ENCODE results near the gene COX8A.
A peak's percentile ranks its signal among the peaks of the same experiment; 100 is the strongest.
"Not testable (repeated sequence)": the region's sequence is repeated elsewhere in the genome, so short reads cannot be mapped to it uniquely, and the experiment has no call there.

COX8A gene

DNA sequence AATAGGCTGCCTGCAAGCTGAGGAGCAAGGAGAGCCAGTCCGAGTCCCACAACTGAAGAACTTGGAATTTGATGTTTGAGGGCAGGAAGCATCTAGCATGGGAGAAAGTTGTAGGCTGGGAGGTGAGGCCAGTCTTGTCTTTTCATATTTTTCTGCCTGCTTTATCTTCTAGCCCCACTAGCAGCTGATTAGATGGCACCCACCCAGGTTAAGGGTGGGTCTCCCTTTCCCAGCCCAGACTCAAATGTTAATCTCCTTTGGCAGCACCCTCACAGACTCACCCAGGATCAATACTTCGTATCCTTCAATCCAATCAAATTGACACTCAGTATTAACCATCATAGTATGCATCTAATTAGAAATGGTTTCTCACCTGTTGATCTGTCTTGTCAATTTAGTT, 5.0 kb upstream of the COX8A start:
- DNase-seq (ENCODE audit: low spot score) = no peak

- no peak for DNase-seq (ENCODE audit: low spot score)
Observed at GRCh38 chr11:63970902-63971301, 3.5 kb upstream of the COX8A start.

DNA sequence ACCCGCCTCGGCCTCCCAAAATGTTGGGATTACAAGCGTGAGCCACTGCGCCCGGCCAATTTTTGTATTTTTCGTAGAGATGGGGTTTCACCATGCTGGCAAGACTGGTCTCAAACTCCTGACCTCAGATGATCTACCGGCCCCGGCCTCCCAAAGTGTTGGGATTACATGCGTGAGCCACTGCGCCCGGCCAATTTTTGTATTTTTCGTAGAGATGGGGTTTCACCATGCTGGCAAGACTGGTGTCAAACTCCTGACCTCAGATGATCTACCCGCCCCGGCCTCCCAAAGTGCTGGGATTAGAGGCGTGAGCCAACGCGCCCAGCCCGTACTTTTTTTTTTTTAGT, 535 bp upstream of the COX8A start:
- DNase-seq (ENCODE audit: low spot score) = not testable (repeated sequence)

DNA sequence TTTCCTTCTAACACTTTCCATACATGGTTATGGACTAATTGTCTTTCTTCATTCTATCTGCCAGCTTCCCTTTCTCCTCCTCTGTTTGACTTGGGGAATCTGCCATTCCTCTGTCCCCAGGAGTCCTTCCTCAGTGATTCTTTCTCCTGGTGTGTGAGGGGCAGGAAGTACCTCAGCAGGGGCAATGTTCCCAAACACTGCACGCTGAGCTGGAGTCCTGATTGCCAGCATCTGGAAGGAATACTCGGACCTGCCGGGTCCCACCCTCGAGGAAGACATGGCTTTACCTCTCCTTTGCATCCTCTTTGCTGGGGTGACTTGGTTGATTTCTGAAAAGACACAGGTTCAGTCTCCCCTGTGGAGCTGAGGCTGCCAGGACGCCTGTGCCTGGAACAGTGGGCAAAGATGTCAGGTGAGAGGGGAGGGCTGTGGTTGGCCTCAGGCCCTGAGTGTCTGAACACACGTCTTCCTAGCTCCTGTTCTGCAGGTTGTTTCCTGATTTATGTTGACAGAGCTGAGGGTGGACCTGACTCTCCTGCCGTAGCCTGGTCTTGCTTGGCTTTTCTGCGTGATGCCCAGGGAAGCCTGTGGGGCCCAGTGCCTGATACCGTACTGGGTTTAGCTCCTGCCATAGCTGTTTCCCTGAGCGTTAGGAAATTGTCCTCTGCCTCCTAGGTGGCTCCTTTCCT, 4.3 kb downstream of the COX8A start:
- DNase-seq (ENCODE audit: low spot score) = no peak

DNA sequence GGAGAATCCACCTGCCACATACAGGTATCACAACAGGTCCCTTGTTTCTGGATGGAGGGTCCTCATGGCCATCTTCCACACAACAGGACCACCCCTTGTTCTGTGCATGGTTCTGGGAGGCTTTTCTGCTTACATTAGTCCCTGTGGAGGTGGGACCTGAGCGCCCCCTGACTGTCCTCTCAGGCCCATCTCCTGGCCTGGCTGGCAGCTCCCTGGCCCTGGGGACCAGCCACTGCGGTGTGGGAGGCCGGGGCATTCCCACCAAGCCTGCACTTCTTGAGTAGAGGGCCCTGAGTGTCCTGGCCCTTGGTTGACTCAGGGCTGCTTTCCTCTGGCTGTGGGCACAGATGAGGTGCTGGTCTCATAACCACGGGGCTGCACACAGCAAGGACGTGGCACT, 5.0 kb downstream of the COX8A start:
- no peak for DNase-seq (ENCODE audit: low spot score)

DNA sequence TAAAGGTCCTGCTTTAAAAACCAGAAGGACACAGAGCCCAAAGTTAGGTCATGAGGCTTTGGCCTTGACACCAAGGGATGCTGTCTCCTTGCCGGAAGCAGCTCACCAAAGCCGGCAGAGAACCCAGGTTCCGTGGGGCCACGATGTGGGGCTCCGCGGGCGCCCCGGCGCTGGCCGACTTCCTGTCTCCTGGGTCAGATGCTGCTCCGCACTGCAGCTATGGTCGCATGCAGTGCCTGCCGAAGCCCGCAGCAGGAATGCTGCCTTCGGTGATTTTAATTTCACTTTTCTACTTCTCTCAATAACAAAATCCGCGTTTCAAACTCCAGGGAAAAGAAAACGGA, 11.4 kb downstream of the COX8A start:
- DNase-seq (ENCODE audit: low spot score) = peak; percentile 30

GRCh38 chr11:63986156-63986931, 11.9 kb downstream of the COX8A start, which contains the start of gene OTUB1:
OTUB1 (plus strand) TSS chr11:63986438; CDS start chr11:63986457, 19 bp downstream.
- DNase-seq (ENCODE audit: low spot score) = peak; percentile 90

- no peak for DNase-seq (ENCODE audit: low spot score)
Observed at GRCh38 chr11:63986932-63987513, 12.6 kb downstream of the COX8A start.

DNA sequence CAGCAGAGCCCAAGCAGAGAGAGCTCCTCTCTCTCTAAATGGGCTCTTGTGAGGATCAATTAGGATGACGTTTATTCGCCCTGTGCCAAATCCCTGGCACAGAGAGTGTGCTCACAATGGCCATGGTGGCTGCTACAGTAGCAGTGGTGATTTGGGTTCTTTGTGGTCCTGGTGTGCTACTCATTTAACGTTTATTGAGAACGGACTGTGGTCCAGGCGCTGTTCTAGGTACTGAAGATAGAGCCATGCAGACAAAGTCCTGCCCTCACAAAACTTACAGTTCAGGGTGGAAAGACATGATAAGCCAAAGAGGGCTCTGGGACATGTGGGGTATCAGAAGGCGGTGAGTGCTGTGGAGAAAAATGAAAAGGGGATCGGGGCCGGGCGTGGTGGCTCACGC, 17.1 kb downstream of the COX8A start:
- DNase-seq (ENCODE audit: low spot score) = no peak

DNA sequence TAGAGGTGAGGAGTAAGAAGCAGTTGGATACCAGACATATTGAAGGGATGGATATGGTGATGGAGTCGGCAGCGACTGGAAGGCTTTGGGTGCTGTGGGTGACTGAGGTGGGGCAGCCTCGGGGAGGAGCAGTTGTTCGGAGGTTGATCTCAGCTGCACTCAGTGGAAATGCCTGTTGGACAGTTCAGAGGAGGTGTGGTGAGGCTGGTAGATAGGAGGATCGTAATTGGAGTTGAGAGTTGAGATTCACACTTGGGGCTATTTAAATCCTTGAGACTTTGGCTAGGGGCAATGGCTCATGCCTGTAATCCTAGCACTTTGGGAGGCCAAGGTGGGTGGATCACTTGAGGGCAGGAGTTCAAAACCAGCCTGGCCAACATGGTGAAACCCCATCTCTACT, 18.7 kb downstream of the COX8A start:
- DNase-seq (ENCODE audit: low spot score) = no peak

DNA sequence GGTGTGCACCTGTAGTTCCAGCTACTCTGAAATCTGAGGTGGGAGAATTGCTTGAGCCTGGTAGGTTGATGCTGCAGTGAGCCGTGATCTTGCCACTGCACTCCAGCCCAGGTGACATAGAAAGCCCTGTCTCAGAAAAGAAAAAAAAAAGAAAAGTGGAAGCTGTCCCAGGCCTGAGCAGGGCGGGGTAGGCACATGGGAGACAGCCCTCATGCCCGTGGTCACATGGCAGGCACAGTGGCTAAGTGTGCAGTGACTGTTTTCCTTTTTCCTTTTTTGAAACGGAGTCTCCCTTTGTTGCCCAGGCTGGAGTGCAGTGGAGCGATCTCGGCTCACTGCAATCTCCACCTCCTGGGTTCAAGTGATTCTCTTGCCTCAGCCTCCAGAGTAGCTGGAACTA, 19.6 kb downstream of the COX8A start:
- no peak for DNase-seq (ENCODE audit: low spot score)

DNA sequence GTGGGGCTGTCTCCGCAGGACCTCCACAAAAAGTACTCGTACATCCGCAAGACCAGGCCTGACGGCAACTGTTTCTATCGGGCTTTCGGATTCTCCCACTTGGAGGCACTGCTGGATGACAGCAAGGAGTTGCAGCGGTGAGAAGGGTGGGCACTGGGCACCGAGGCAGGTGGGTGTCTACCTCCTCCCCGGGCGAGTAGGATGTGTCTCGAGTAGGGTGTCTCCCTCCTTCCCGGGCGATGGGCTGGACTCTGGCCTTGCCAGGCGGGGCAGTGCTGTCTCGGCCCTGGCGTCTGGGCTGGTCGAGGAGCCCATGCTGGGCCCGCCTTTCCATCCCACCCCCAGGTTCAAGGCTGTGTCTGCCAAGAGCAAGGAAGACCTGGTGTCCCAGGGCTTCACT, 22.1 kb downstream of the COX8A start:
- DNase-seq (ENCODE audit: low spot score) = no peak

- no peak for DNase-seq (ENCODE audit: low spot score)
Observed at GRCh38 chr11:63997104-63997700, 22.8 kb downstream of the COX8A start.

DNA sequence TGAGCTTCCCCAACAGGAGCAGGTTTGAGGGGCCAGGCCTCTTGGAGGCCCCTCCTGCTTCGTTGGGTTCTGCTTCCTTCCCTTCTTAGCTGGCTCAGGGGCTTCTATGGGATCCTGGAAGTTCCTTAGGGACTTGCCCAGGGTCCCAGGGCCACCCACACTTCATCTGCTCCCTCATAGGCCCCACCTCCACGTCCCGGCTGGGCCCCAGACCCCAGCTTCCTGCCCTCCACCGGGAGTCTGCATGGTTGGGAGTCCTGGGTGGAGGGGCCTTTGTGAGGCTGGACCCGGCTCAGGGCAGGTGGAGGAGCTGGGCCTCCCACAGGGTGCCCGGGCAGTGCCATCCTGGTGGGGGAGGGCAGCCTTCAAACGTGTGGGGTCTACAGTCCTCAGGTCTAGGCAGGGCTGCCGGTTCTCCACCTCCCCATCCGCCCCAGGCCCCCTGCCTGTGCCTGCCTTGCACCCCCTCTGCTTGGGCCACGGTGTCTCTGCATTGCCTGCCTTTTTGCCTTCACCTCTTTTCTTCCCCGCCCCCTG, 23.4 kb downstream of the COX8A start:
- DNase-seq (ENCODE audit: low spot score) = no peak

GRCh38 chr11:63998558-63999348, 24.3 kb downstream of the COX8A start:
- DNase-seq (ENCODE audit: low spot score) = no peak

DNA sequence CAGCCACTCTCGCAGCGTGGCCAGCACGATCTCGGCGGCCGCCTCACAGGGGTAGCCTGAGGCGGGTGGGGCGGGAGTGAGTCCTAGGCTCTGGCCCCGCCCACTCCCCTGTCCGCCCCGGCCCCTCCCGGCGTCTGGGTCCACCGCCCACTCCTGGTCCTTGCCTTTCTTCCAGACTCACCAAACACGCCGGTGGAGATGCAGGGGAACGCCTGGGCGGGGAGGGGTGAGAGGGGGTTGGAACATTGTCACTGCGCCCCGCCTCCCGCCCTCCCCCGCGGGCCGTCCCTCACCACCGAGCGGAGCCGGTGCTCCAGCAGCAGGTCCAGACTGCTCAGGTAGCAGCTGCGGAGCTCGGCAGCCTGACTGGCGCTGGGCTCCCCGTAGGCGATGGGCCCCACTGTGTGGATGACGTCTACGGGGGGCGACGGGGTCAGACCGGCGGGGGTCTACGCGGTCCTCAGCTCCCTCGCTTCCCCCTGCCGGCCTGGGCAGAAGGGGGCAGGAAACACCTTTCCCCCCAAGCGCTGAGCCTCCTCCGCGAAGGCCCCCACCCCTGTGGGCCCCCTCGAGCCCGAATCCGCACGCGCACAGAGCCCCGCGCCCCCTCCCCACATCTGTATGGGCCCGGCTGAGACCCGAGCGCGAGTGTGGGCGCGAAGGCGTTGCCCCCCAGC, 25.1 kb downstream of the COX8A start:
- DNase-seq (ENCODE audit: low spot score) = no peak

GRCh38 chr11:64000026-64000739, 25.8 kb downstream of the COX8A start:
- peak; percentile 75 for DNase-seq (ENCODE audit: low spot score)

DNA sequence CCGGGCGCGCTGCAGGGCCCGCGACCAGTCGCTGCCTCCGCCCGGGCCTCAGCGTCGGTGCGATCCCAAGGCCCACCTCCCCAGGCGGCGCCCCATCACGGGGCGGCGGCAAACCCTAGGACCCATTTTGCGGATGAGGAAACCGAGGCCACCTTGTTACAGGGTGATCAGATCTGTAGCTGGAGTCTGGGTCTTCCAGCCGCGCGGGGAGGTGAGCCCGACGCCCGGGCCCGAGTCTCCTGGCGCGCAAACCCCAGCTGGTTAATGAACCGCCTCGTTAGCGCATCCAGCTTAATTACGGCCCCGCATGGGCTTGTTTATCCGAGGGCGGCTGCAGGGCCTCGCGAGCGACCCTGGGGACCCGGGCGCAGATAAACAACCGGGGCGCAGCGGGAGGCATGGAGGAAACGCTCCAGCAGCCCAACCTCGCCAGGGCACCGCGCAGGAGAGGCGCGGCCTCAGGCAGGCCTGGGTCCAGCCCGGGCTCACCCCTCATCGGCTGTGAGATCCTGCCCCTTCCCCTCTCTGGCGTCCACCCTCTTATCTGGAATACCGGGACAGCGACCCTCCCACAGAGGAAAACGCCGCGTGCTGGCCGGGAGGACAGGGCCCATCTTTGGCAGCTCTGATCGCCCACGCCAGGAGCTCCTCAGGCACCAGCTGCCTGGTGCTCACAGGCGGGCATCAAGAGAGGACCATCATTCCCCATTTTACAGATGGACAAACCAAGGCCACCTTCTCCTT, 26.5 kb downstream of the COX8A start:
- no peak for DNase-seq (ENCODE audit: low spot score)

DNA sequence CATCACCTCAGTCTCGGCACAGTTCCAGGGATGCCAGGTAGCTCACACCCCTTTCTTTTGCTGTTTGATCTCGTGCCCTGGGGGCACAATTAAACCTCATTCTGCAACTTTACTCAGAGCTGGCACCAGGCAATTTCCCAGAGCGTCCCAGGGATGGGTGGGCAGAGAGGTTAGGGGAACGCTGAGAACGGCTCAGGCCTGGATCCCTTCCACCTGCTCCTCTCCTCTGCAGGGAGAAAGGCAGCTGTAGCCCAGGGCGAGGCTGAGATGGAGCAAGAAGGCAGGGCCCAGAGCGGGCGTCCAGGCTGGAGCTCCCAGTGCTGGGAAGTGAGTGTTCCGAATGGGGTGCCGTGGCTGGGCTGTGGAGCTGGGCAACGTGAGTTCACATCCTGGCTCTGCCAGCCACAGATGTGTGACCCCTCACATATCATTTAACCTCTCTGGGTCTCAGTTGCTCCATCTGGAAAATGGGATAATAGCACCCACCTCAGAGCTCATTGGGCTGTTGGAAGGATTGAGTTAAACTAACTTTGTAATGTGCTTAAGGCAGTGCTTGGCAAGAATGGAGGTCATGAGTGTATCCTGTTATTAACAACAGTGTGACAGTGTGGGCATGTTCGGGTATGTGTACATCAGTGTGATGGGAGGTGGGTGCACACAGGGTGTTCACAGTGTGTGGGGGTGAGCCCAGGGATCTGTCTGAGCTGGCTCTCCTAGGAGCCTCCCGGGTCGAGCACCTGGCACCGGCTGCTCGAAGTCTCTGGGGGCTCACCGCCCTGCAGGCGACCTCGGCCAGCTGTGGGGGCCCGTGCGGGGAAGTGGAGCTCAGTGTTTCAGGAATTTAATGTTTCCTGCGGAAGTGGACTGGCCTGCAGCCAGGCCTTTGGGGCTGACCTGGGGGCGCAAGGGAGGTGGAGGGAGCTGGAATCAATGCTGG, 27.3 kb downstream of the COX8A start:
- DNase-seq (ENCODE audit: low spot score) = peak; percentile 61
